Endothelial cell of umbilical vein (primary cell): ENCODE data around the gene PPM1H.

ENCODE experiments used
- CTCF ChIP-seq, 2 donors: IDR thresholded peaks; 1 replicate in 1 of 2; 2 replicates in 1 of 2; pipeline ENCODE4 v1.5.1; 2011; ENCODE audit warnings: low read length in 2 of 2, mild to moderate bottlenecking in 2 of 2, moderate library complexity in 2 of 2, control low read depth in 1 of 2, inconsistent platforms in 1 of 2, low read depth in 1 of 2; ENCODE audit not compliant: insufficient read depth in 1 of 2; ENCODE audit errors: extremely low read depth in 1 of 2
- EZH2 ChIP-seq: IDR thresholded peaks from 2 replicates; pipeline ENCODE4 v1.6.1; 2012; ENCODE audit warnings: borderline replicate concordance, low read depth, mild to moderate bottlenecking, moderate library complexity, low read length, inconsistent platforms; ENCODE audit not compliant: severe bottlenecking
- FOS ChIP-seq: IDR thresholded peaks from 2 replicates; pipeline ENCODE4 v1.6.1; 2011; ENCODE audit warnings: mild to moderate bottlenecking, low read length, moderate library complexity, borderline replicate concordance; ENCODE audit not compliant: insufficient read depth
- JUN ChIP-seq: IDR thresholded peaks from 2 replicates; pipeline ENCODE4 v1.6.1; 2011; ENCODE audit warnings: borderline replicate concordance, low read depth; ENCODE audit not compliant: insufficient read length, insufficient read depth
- MAX ChIP-seq: IDR thresholded peaks from 2 replicates; pipeline ENCODE4 v1.6.1; 2011; ENCODE audit not compliant: insufficient read depth, insufficient read length
- MYC ChIP-seq: IDR thresholded peaks from one replicate; pipeline ENCODE4 v1.6.1; 2011; ENCODE audit warnings: mild to moderate bottlenecking, low read depth, low read length
- POLR2A ChIP-seq: IDR thresholded peaks from 2 replicates; pipeline ENCODE4 v1.6.1; 2012; ENCODE audit warnings: low read depth, mild to moderate bottlenecking, control low read depth, low read length
- POLR2AphosphoS5 ChIP-seq: IDR thresholded peaks from 2 replicates; pipeline ENCODE4 v1.6.1; 2012; ENCODE audit warnings: low read depth, mild to moderate bottlenecking, control low read depth, low read length, moderate library complexity; ENCODE audit not compliant: insufficient read depth

- no peak for TF ChIP-seq CTCF (IDR thresholded peaks at IDR 0.05; ENCODE audit: extremely low read depth in 1 of 2, insufficient read depth in 1 of 2, low read depth in 1 of 2, low read length in 2 of 2)
- no peak for TF ChIP-seq MYC
- no peak for TF ChIP-seq POLR2AphosphoS5
- no peak for TF ChIP-seq POLR2A
- TF ChIP-seq EZH2: no peak
- TF ChIP-seq FOS: no peak
- TF ChIP-seq MAX: no peak
- TF ChIP-seq JUN: no peak
Measured at GRCh38 chr12:62776997-62777396, 158.0 kb downstream of the PPM1H start.
